Endometrial microvascular endothelial cells (primary cell): ENCODE measurements around the gene DOCK9. TPM values are rescaled to one million over a fixed set of nuclear protein-coding genes. Genes with fewer than 3 reads are reported as not detected.
"Not testable (repeated sequence)": the region's sequence is repeated elsewhere in the genome, so short reads cannot be mapped to it uniquely, and the experiment has no call there.

Experiments used
- in situ Hi-C: cut with HindIII; loops from 2 replicates; pipeline ENCODE4 v1.10.0; 2017; ENCODE audit warnings: low sequenced_read_pairs, low pct_unique_long_range_greater_than_20kb; ENCODE audit errors: inconsistent ontology term
- total RNA-seq: library from RNA; depleted of rRNA; stranded (reverse); fragments of >200 nt; gene quantifications from one replicate; pipeline ENCODE4 v1.2.3, GENCODE V29; 2015; ENCODE audit errors: inconsistent ontology term

Gene DOCK9
- total RNA-seq, 1 donor from 2014 or later = 210 TPM

GRCh38 chr13:98820744-98821371, 157.0 kb downstream of the DOCK9 start:
- in situ Hi-C loops = no loop called here

- in situ Hi-C loops = no loop called here
These were observed 157.6 kb downstream of the DOCK9 start for GRCh38 chr13:98820300-98820699.

- in situ Hi-C loops = no loop called here
These were observed 158.4 kb downstream of the DOCK9 start for GRCh38 chr13:98819382-98820010.

- in situ Hi-C loops = no loop called here
These were observed 161.5 kb downstream of the DOCK9 start for GRCh38 chr13:98816406-98816805.

- in situ Hi-C loops = no loop called here
These were observed 163.9 kb downstream of the DOCK9 start for GRCh38 chr13:98813993-98814392.

DNA sequence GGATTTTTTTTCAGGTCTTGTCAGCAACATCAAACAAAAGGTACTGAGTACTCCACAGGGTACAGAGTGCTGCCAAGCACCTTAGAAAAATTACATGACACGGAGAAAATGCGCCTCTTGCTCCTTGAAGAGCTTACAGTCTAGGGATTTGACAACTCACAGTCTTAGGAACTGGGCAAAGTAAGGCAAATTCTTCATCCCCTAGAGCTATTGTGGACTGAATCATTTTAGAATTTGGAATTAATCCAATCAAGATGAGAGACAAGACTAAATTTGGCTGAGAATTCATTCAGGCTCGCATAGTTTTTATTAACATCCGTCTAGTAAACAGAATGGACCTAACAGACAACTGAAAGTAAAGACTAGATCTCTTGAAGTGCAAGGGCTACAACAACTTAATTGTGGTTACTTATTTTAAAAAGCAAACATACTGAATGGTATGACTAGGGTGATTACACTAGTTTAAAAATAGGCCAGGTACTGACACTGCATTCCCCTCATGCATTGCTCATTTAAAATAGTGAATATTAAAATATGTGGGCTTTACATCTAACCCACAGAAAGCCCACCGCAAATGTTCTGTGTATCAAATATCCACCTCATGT, 165.6 kb downstream of the DOCK9 start:
- in situ Hi-C loops = not testable (repeated sequence)

- in situ Hi-C loops = no loop called here
These were observed 167.1 kb downstream of the DOCK9 start for GRCh38 chr13:98810746-98811145.

DNA sequence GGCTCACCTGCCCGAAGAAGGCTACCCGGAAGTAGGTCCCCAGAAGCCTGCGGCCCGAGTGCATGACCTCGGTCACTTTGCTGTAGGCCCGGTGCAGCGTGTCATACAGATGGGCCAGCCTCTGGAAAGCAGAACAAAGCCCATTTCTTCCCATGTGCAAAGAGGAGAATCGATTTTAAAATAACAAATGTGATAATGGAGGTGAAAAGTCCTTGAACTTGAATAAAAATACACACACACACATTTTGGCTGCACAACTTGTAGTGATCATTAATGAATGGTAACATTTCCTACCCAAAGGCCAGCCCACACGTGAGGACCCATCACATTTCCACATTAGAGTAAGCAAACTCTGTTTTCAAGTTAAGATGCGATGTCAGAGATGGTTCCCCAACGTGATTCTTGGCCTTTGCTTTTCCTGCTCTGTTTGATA, 168.5 kb downstream of the DOCK9 start:
- in situ Hi-C loops = no loop called here

GRCh38 chr13:98807774-98808173, 170.1 kb downstream of the DOCK9 start:
- in situ Hi-C loops = no loop called here

GRCh38 chr13:98804336-98804855, 173.5 kb downstream of the DOCK9 start:
- in situ Hi-C loops = no loop called here

- in situ Hi-C loops = no loop called here
These were observed 173.9 kb downstream of the DOCK9 start for GRCh38 chr13:98803921-98804320.

- in situ Hi-C loops = no loop called here
These were observed 174.7 kb downstream of the DOCK9 start for GRCh38 chr13:98803111-98803561.

GRCh38 chr13:98802559-98802958, 175.3 kb downstream of the DOCK9 start:
- in situ Hi-C loops = no loop called here

- in situ Hi-C loops = no loop called here
These were observed 176.0 kb downstream of the DOCK9 start for GRCh38 chr13:98801626-98802418.

DNA sequence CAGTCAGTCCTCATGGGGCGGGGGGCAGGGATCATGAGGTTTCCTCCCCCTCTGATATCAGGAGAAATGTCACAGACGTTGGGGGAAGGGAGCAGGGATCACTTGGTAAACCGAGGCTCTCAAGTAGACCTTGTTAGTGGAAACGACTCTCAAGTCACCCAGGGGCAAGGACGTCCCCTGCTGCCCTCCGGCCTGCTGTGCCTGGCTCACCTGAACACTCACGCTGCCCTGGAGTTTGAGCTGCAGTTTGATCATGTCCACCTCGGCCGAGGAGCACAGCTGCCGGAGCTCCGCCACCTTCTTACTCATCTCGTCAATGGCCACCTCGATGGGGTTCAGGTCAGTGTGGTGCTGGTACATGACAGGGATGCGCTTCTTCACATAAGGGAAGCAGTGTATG, 177.8 kb downstream of the DOCK9 start:
- in situ Hi-C loops = no loop called here

GRCh38 chr13:98798849-98799645, 178.8 kb downstream of the DOCK9 start:
- in situ Hi-C loops = no loop called here

DNA sequence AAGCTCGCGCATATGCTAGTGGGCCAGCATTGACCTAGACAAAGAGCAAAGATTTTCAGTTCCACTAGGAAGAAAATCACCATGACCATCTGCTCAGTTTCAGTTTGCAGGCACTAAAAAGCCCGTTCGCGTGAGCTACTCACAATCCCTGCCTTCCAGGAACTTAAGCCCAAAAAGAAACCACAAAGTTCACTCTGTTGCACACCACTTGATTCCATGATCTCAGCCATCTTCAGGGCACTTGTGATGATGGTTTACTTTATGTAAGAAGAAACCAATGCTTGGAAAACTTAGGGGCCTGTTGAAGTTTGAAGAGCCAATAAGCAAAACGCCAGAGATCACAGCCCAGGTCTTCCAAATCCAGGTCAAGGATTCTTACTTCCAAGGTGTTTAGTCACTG, 180.4 kb downstream of the DOCK9 start:
- in situ Hi-C loops = no loop called here

DNA sequence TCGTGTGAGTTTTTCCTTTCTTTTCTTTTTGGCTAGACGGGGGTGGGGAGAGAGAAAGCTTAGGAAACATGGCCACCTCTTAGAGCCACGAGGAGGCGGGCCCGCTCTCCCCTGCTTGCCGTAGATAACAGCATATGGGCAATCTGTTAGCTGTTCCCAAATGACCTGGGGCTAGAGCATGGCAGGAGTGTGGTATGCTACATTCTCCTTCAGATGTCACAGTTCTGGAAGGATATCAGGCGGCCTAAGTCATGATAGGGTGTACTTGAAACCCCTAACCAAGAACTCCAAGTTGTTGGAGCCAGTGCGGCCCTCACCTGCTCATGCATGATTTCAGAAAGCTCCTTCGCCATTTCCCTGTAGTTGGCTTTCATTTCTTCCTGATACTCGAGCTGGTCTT, 181.1 kb downstream of the DOCK9 start:
- in situ Hi-C loops = no loop called here

DNA sequence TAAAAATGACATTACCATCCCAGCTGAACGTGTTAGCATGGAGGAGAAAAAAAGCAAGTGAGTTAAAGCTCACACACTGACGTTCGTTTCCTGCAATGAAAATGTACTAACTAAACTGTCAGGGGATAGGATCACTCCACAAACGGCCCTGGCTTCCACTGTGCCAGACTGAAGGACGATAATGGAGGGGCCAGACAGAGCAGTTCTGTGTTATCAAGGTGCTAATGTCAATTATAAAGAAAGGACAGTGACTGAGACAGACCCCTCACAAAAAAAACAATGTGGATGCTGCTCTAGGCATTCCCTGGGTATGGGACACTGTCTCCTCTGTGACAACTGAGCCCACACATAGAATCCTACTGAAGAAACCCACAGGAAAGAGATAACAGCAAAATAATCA, 181.7 kb downstream of the DOCK9 start:
- in situ Hi-C loops = no loop called here
